Stimulated activated CD8-positive, alpha-beta memory T cell treated with anti-CD3 and anti-CD28 coated beads, Interleukin-4, amount 100 ng/mL, for 1 hour (primary cell): ENCODE measurements around the gene BCL2L2.
A peak's percentile ranks its signal among the peaks of the same experiment; 100 is the strongest.
"Not testable (repeated sequence)": the region's sequence is repeated elsewhere in the genome, so short reads cannot be mapped to it uniquely, and the experiment has no call there.

Experiments
- DNase-seq, 2 donors: peaks; one replicate each; pipeline ENCODE4 v3.0.0-alpha.2; 2020; ENCODE audit warnings: low read depth in 2 of 2, low spot score in 1 of 2

The BCL2L2 gene

GRCh38 chr14:23306412-23307145, at the start of gene BCL2L2:
BCL2L2 (plus strand) TSS chr14:23306833; CDS start chr14:23307768, 935 bp downstream.
- no peak for DNase-seq

- DNase-seq: no peak
Measured at GRCh38 chr14:23258256-23258655, 48.4 kb upstream of the BCL2L2 start.

- DNase-seq: no peak
Measured at GRCh38 chr14:23259426-23259825, 47.2 kb upstream of the BCL2L2 start.

- DNase-seq: not testable (repeated sequence)
Measured at GRCh38 chr14:23260849-23261248, 45.8 kb upstream of the BCL2L2 start.

GRCh38 chr14:23269193-23269592, 37.4 kb upstream of the BCL2L2 start:
- DNase-seq: no peak

DNA sequence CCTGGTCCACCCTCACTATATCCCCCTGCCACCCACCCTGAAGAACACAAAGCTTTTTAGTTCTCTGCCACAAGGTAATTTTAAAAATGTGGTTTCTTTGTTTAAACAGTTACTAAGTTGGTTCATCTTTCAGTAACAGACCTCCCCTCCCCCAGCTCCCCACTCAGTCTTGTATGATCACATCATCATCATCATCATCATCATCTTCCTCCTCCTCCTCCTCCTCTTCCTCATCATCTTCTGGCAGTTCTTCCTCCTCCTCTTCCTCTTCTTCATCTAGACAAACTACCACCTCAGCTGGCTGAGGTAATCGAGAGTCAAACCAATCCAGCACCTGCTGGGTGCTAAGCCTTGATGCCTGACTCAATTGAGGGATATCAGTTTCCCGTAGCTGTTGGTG, 31.2 kb upstream of the BCL2L2 start:
- DNase-seq: no peak

- DNase-seq: no peak
Measured at GRCh38 chr14:23277189-23277588, 29.4 kb upstream of the BCL2L2 start.

GRCh38 chr14:23277928-23278327, 28.7 kb upstream of the BCL2L2 start:
- DNase-seq: not testable (repeated sequence)

GRCh38 chr14:23281247-23281646, 25.4 kb upstream of the BCL2L2 start:
- DNase-seq: no peak

GRCh38 chr14:23284654-23285529, 21.7 kb upstream of the BCL2L2 start:
- DNase-seq: no peak

GRCh38 chr14:23285530-23286019, 21.1 kb upstream of the BCL2L2 start:
- no peak for DNase-seq

GRCh38 chr14:23286020-23286901, 20.4 kb upstream of the BCL2L2 start, which contains the start of gene HOMEZ:
HOMEZ (minus strand) TSS chr14:23286132; CDS start chr14:23285952, 180 bp downstream.
- peak; percentile 96 for DNase-seq

- no peak for DNase-seq
Measured at GRCh38 chr14:23286902-23287479, 19.6 kb upstream of the BCL2L2 start.

- DNase-seq: peak in 1 of 2 donors; percentile 35
Measured at GRCh38 chr14:23294734-23295561, 11.7 kb upstream of the BCL2L2 start.

DNA sequence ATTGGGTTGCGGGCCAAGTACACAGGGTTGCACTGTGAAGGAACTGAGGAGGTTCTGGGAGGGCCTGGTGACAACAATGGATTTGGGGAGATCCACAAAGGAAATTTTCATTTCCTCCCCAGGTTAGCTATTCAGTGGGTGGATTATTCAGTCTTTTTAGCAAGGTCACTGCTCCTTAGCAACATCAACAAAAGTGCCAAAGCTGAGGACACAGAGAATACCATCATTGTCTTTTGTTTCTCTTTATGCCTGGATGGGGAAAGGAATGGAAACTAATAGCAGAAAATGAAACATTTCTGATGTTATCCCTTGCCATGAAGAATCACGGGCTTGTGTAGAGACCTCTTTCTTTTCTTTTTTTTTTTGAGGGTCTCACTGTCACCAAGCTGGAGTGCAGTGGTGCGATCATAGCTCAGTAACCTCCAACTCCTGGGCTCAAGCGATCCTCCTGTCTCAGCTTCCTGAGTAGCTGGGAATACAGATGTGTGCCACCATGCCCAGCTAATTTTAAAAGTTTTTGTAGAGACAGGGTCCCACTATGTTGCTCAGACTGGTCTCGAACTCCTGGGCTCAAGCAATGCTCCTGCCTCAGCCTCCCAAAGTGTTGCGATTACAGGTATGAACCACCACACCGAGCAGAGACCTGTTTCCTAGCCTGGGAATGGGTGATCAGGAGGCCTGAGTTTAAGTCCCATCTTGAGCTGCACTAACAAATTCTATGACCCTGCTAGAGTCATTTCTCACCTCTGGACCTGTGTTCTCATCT, 10.4 kb upstream of the BCL2L2 start:
- DNase-seq: no peak

- DNase-seq: no peak
Measured at GRCh38 chr14:23297096-23297495, 9.5 kb upstream of the BCL2L2 start.

- no peak for DNase-seq
Measured at GRCh38 chr14:23297611-23298277, 8.9 kb upstream of the BCL2L2 start.

- DNase-seq: no peak
Measured at GRCh38 chr14:23299211-23299957, 7.2 kb upstream of the BCL2L2 start.
